CD14-positive monocyte (primary cell): ENCODE measurements around the gene DENND4C. TPM values are rescaled to one million over a fixed set of nuclear protein-coding genes. Genes with fewer than 3 reads are reported as not detected.

Source experiments
- DNase-seq, 3 donors: peaks; one replicate each; pipeline ENCODE4 v3.0.0-alpha.2; 2011 to 2022
- H2AFZ ChIP-seq: 2 replicates; pipeline ENCODE4 v1.6.0; 2012; ENCODE audit warnings: mild to moderate bottlenecking, low read depth, low read length, inconsistent platforms; ENCODE audit not compliant: insufficient read depth, poor library complexity, severe bottlenecking
- H3K27ac ChIP-seq, 2 donors: 1 replicate in 1 of 2; 2 replicates in 1 of 2; pipeline ENCODE4 v1.5.1; 2012 to 2013; ENCODE audit warnings: low read length in 2 of 2, control low read depth in 1 of 2, inconsistent platforms in 1 of 2, low read depth in 1 of 2, mild to moderate bottlenecking in 1 of 2
- H3K27me3 ChIP-seq, 2 donors: one replicate each; pipeline versions ENCODE4 v1.6.0 to v1.6.1; 2011 to 2013; ENCODE audit warnings: low read length in 2 of 2; ENCODE audit not compliant: control insufficient read depth in 2 of 2, insufficient read depth in 2 of 2
- H3K36me3 ChIP-seq, 2 donors: replicated peaks in 1 of 2; 1 replicate in 1 of 2; 2 replicates in 1 of 2; pipeline versions ENCODE4 v1.5.1 to v1.6.1; 2012 to 2013; ENCODE audit warnings: low read length in 2 of 2, control low read depth in 1 of 2, inconsistent platforms in 1 of 2, mild to moderate bottlenecking in 1 of 2; ENCODE audit not compliant: insufficient read depth in 2 of 2, control insufficient read depth in 1 of 2
- H3K4me1 ChIP-seq, 2 donors: 1 replicate in 1 of 2; 2 replicates in 1 of 2; pipeline versions ENCODE4 v1.5.1 to v1.6.1; 2012 to 2013; ENCODE audit warnings: low read length in 2 of 2, control low read depth in 1 of 2, inconsistent platforms in 1 of 2, mild to moderate bottlenecking in 1 of 2, moderate library complexity in 1 of 2; ENCODE audit not compliant: insufficient read depth in 2 of 2, control insufficient read depth in 1 of 2
- H3K4me2 ChIP-seq: replicated peaks from 2 replicates; pipeline ENCODE3; 2012; ENCODE audit warnings: low read length, moderate library complexity, mild to moderate bottlenecking; ENCODE audit not compliant: poor library complexity, severe bottlenecking; ENCODE audit errors: extremely low read depth
- H3K4me3 ChIP-seq, 3 experiments: fragments of 200-600 bp in 1 of 3; sonication (generic) in 1 of 3; replicated peaks in 1 of 3; 1 replicate in 2 of 3; 2 replicates in 1 of 3; pipeline ENCODE4 v1.5.1; 2011 to 2013; ENCODE audit warnings: low read length in 3 of 3, mild to moderate bottlenecking in 3 of 3, control low read depth in 2 of 3, low read depth in 2 of 3, inconsistent platforms in 1 of 3, moderate library complexity in 1 of 3
- H3K79me2 ChIP-seq: 2 replicates; pipeline ENCODE4 v1.6.0; 2012; ENCODE audit warnings: mild to moderate bottlenecking, control low read depth, inconsistent platforms, low read length, moderate library complexity; ENCODE audit not compliant: insufficient read depth
- H3K9ac ChIP-seq: 2 replicates; pipeline ENCODE4 v1.6.0; 2017; ENCODE audit warnings: low read length, mild to moderate bottlenecking; ENCODE audit not compliant: insufficient read depth, poor library complexity, severe bottlenecking
- H3K9me3 ChIP-seq, 2 donors: replicated peaks in 1 of 2; 1 replicate in 1 of 2; 2 replicates in 1 of 2; pipeline versions ENCODE4 v1.5.1 to v1.6.1; 2012 to 2013; ENCODE audit warnings: low read length in 2 of 2, control low read depth in 1 of 2; ENCODE audit not compliant: control insufficient read depth in 1 of 2, insufficient read depth in 1 of 2
- H4K20me1 ChIP-seq: 2 replicates; pipeline ENCODE4 v1.6.0; 2012; ENCODE audit warnings: mild to moderate bottlenecking, low read length, control low read depth, moderate library complexity; ENCODE audit not compliant: insufficient read depth
- H3K27ac Mint-ChIP-seq, 7 donors: one replicate each; pipeline ENCODE4 v1.8.0; 2020; ENCODE audit warnings: mild to moderate bottlenecking in 7 of 7, mixed read lengths in 7 of 7, moderate library complexity in 6 of 7, inconsistent platforms in 2 of 7
- H3K27me3 Mint-ChIP-seq, 3 donors: one replicate each; pipeline ENCODE4 v1.8.0; 2021 to 2022; ENCODE audit warnings: low read depth in 3 of 3, mild to moderate bottlenecking in 3 of 3, mixed read lengths in 3 of 3, moderate library complexity in 3 of 3, inconsistent platforms in 1 of 3
- H3K36me3 Mint-ChIP-seq, 2 donors: one replicate each; pipeline ENCODE4 v1.8.0; 2020; ENCODE audit warnings: mixed read lengths in 2 of 2, inconsistent platforms in 1 of 2, mild to moderate bottlenecking in 1 of 2
- H3K4me1 Mint-ChIP-seq: one replicate; pipeline ENCODE4 v1.8.0; 2020; ENCODE audit warnings: mild to moderate bottlenecking, mixed read lengths
- H3K4me3 Mint-ChIP-seq, 2 donors: one replicate each; pipeline ENCODE4 v1.8.0; 2020; ENCODE audit warnings: mild to moderate bottlenecking in 2 of 2, mixed read lengths in 2 of 2, moderate library complexity in 1 of 2
- H3K9me3 Mint-ChIP-seq, 7 donors: one replicate each; pipeline ENCODE4 v1.8.0; 2020 to 2022; ENCODE audit warnings: mixed read lengths in 7 of 7, mild to moderate bottlenecking in 6 of 7, moderate library complexity in 6 of 7, inconsistent platforms in 2 of 7
- CTCF ChIP-seq: fragments of 200-600 bp; IDR thresholded peaks from one replicate; pipeline ENCODE4 v1.8.0; 2022; ENCODE audit warnings: antibody characterized with exemption, mild to moderate bottlenecking
- WGBS: methylation state at CpG from one replicate; pipeline ENCODE4 v1.1.5; 2013; ENCODE audit warnings: missing lambda C conversion rate; ENCODE audit not compliant: insufficient coverage; 5-methylcytosine and 5-hydroxymethylcytosine counted together
- intact Hi-C, 2 donors: fragments of 100-400 bp; cut with micrococcal nuclease; formaldehyde crosslinking; loops; one replicate each; pipeline versions ENCODE4 v1.15.0 to v1.15.1; 2023
- polyA plus RNA-seq, 3 donors: library from polyadenylated mRNA; depleted of rRNA in 1 of 3; unstranded in 2 of 3; stranded (reverse) in 1 of 3; fragments of 300-500 nt in 2 of 3; fragments of >200 nt in 1 of 3; fragmentation: Illumina TruSeq in 2 of 3; gene quantifications; 1 replicate in 2 of 3; 2 replicates in 1 of 3; pipeline ENCODE4 v1.2.3, GENCODE V29; 2012 to 2021

Gene DENND4C
- polyA plus RNA-seq, 3 donors = 8.1 to 15.4 (median 12.7) TPM

GRCh38 chr9:19181561-19181960 is 48.9 kb upstream of the DENND4C start:
- Histone ChIP-seq H3K9me3 (no peaks in the 10 kb centered on the region), H3K9ac (no peak overlapping the region), H4K20me1 (no peaks in the 10 kb centered on the region), H3K27ac (no peak overlapping the region), H2AFZ (no peak overlapping the region), H3K36me3 (no peaks in the 10 kb centered on the region), H3K79me2 (no peaks in the 10 kb centered on the region), H3K27me3 (no peaks in the 10 kb centered on the region), H3K4me3 (no peak overlapping the region), H3K4me2 (no peak overlapping the region), H3K4me1 (peaks cover 27 to 38% of the 10 kb centered on the region in 2 donors)
- H3K9me3 Mint-ChIP-seq = no peaks in the 10 kb centered on the region
- WGBS = 100% methylated on average over 1 of the region's 5 CpGs
- H3K4me3 Mint-ChIP-seq = no peak overlapping the region
- intact Hi-C loops = loop anchor here in 1 of 2 donors (5.0 kb wide), 1 partner anchor 51 kb away; the partner anchor contains the start of gene DENND4C
- no peak for TF ChIP-seq CTCF
- H3K27ac Mint-ChIP-seq = peak overlapping the region in 2 of 7 donors; percentile 45
- H3K4me1 Mint-ChIP-seq = peaks cover 36% of the 10 kb centered on the region
- peaks cover 0 to 3% (median 2%) of the 10 kb centered on the region in 3 donors for H3K27me3 Mint-ChIP-seq
- H3K36me3 Mint-ChIP-seq = no peaks in the 10 kb centered on the region
- peak in 1 of 3 donors; percentile 28 for DNase-seq

- peak overlapping the region; percentile 48 for H2AFZ ChIP-seq
- no peaks in the 10 kb centered on the region for H3K36me3 Mint-ChIP-seq
Measured at GRCh38 chr9:19184144-19184917, 46.2 kb upstream of the DENND4C start.

More at GRCh38 chr9:19184144-19184917, 46.2 kb upstream of the DENND4C start:
- peak; percentile 83 to 92 (median 83) for DNase-seq
- Mint-ChIP-seq H3K4me1 (peaks cover 37% of the 10 kb centered on the region), H3K9me3 (peaks cover 0 to 2% (median 0%) of the 10 kb centered on the region in 7 donors), H3K27ac (peak overlapping the region; percentile 81 to 97 (median 91)), H3K27me3 (peaks cover 0 to 2% (median 2%) of the 10 kb centered on the region in 3 donors), H3K4me3 (peak overlapping the region in 1 of 2 donors; percentile 53)
- Histone ChIP-seq H3K4me3 (no peak overlapping the region), H3K4me2 (peak overlapping the region; percentile 49), H4K20me1 (no peaks in the 10 kb centered on the region), H3K36me3 (no peaks in the 10 kb centered on the region), H3K27me3 (no peaks in the 10 kb centered on the region), H3K4me1 (peaks cover 27 to 38% of the 10 kb centered on the region in 2 donors), H3K9me3 (no peaks in the 10 kb centered on the region), H3K27ac (peak overlapping the region; percentile 57 to 93), H3K9ac (peak overlapping the region; percentile 37), H3K79me2 (no peaks in the 10 kb centered on the region)
- TF ChIP-seq CTCF = no peak
- WGBS = 10% methylated on average over 2 of the region's 7 CpGs
- intact Hi-C loops = loop anchor here in 1 of 2 donors (5.0 kb wide), 1 partner anchor 48 kb away; the partner anchor contains the start of gene DENND4C
